ENCODE measurements around the gene METTL13.

Gene METTL13

DNA sequence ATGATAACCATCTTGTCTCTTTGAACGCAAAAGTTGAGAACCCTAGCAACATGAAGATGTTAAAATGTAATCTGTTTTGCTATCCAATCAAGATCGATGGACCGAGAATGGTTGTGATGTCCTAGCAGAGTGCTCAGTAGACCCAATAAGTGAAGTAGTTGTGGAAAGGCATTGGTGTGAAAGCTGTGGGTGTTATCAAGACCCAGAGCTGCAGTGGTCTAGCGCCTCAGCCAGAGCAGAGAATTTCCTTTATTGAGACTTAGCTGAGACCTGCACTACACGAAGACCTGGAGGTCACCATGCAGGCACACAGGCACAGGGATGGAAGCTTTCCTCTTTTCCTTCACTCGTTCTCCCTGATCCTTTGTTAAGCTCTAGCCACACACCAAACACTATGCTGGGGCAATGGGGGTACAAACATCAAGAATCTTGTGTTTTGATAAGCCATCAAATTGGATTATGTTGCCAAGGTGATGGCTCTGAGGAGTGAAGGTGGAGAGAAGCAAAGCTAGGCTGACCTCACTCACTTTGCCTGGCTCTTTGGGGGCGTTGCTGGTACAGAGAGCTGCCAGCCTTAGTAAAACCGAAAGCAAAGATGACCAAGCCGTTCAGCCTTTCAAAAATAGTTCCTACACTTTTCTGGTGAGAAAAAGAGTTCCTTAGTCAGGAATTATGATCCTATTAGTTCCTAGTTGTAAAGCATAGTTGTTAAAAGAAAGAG is 24.1 kb downstream of the METTL13 start:
- DNase-seq, result peak; percentile 18

DNA sequence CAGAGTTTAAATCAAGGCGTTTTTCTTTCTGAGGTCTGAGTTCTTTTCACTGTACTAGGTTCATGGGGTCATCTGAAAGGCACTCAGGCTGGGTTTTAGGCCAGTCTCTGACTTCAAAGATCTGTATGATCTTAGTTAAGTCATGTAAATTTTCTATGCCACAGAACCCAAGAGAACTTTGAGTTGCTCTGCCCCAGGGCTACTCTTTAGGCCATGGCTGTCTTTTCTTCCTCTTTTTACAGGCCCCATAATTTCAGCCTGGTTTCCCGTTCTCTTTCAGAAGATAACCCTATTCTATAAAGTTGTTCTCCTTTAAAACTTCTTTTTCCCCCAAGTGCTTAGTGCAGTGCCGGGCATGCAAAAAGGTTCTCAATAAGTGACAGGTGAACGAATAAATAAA is 26.1 kb downstream of the METTL13 start:
- DNase-seq, result no peak

GRCh38 chr1:171809834-171810233 is 28.4 kb downstream of the METTL13 start:
- DNase-seq, result peak; percentile 14

DNA sequence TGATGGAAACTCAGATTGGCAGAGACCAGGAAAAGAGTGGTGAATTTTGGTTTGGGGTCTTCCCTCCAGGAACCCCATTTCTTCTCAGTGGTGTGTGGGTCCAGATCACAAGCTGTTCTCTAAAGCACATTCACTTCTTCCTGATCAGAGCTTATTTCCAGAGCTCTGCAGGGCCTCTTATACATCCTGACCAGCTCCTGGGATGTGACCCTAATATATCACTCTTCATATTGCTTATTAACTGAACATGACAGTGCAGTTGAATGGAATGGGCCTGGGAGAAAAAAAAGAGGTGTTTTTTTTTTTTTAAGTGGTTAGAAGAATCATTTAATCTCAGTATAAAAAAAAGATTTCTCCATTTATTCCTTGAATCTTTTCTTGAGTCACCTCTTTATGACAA is 30.2 kb downstream of the METTL13 start:
- DNase-seq, result no peak

- DNase-seq, result no peak
Measured at GRCh38 chr1:171814692-171815091, 33.2 kb downstream of the METTL13 start.

- DNase-seq, result no peak
Measured at GRCh38 chr1:171816300-171816901, 34.9 kb downstream of the METTL13 start.

DNA sequence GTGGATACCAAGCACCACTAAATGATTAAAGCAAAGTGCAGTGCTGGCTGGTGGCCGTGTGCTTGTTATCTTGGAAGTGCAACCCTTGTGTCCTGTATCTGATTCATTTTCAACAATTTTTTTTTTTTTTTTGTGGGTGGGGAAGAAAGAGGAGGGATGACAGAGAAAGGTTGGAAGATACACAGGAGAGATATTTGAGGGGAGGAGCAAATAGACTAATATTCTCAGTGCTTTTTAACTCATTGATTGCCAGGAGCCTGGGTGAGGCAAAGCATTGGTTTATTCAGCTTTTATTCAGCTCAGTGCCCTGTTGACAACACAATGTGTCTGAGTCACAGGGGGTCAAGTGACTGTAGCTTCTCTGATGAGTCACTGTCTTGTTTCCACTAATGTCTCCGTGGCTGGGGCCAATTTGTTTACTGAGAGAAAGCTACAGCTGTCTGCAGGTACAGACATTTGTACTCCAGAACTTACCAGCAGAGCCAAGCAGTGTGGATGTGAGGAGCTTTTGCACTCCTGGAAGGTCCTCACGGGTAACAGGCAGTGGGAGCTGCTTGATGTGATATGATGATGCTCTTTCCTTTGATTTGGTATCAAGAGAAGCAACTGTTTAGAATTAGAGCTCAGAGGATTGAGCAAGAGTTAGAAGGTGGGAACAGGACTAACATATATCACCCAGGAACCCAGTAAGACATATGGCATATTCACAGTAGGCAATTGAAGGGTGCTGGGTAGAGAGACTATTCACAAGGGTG is 36.2 kb downstream of the METTL13 start:
- peak; percentile 97 for DNase-seq

- no peak for DNase-seq
Measured at GRCh38 chr1:171819946-171820345, 38.5 kb downstream of the METTL13 start.

- DNase-seq, result no peak
Measured at GRCh38 chr1:171826973-171827372, 45.5 kb downstream of the METTL13 start.

- no peak for DNase-seq
Measured at GRCh38 chr1:171828794-171829193, 47.3 kb downstream of the METTL13 start.

DNA sequence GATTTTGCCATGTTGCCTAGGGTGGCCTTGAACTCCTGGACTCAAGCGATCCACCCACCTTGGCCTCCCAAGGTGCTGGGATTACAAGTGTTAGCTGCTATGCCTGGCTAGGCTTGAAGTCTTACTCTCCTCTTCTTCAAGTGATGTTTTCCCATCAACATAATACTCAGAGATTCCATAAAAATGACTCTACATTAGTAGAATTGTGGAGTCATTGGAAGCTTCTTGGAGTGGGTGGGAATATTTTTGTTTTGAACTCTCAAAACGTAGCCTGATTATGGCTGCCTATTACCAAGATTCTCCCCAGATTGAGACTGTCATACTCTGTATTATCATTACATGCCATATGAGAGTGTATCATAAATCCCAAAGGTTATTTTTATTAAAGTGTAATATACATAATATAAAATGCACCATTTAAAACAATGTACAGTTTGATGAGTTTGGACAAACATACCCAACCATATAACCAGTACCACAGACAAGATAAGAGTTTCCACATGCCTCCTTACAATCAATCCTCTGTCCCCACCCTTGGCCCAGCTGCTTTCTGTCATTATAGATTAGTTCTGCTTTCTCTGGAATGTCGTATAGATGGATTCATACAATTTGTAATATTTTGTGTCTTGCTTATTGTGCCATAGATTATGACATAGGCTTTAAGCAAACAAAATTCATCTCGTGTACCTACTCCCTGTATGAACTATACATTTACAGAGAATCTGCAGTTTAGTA is 51.8 kb downstream of the METTL13 start:
- no peak for DNase-seq

- no peak for DNase-seq
Measured at GRCh38 chr1:171834821-171835220, 53.4 kb downstream of the METTL13 start.

GRCh38 chr1:171835891-171836290 is 54.4 kb downstream of the METTL13 start:
- DNase-seq, result no peak

DNA sequence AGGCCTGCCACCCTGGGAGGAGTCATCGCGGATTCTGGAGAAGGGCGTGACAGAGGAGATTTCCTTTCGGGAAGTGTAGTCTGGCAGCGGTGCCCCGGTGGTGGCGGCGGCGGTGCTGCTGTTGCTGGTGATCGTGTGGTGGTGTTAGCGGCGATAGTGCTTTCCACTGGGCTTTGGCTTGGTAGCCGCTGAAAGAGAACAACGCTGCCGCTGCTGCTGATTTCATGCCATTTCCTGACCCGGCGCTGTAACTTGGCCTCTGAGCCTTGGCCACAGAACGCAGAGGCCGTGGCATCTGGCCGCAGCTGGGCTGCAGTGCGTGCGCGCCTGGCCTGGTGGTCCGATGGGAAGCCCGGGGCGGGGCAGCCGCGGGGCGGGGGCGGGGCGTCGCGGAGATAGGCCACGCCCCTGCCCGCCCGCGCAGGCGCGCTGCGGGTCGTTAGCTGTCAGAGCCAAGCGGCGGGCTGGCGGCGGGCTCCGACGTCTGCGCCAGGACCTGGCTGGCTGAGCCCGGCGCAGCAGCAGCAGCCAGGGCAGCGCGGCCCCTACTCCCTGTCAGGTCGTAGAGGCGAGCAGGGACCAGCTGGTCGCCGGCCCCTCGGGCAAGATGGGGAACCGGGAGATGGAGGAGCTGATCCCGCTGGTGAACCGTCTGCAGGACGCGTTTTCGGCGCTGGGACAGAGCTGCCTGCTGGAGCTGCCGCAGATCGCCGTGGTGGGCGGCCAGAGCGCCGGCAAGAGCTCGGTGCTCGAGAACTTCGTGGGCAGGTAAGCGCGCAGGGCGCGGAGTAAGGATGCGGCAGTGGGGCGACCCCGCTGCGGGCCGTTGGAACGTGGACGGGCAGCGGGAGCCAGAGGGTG is 59.8 kb downstream of the METTL13 start, which contains the start of gene DNM3:
DNM3 (plus strand) TSS at position 449 of the 861 bp plus-strand sequence; CDS start at position 608, 159 bp downstream.
- peak; percentile 89 for DNase-seq

GRCh38 chr1:171841931-171842761 is 60.7 kb downstream of the METTL13 start:
- DNase-seq, result peak; percentile 50

DNA sequence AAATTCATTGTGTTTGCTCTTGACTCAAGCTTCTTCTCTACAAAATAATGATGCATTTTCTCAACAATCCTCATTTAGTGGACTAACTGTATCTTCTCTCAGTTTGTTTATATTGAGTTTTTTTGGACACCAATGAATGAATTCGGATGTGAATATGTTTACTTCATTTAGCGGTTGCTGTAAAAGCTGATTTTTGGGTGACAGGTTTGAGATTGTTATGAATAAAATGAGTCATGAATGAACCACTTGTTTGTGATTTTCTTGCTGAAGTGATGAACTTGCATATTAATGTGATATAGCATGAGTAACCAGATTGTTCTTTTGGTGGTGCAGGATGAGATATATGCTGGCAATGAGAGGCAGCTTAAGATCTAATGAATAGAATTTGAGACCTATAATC is 62.9 kb downstream of the METTL13 start:
- no peak for DNase-seq

GRCh38 chr1:171845998-171846397 is 64.5 kb downstream of the METTL13 start:
- DNase-seq, result no peak
